HepG2 (cell line): Measurements from ENCODE around the gene HNRNPL. TPM values are rescaled to one million over a fixed set of nuclear protein-coding genes. Genes with fewer than 3 reads are reported as not detected.

Source experiments
- ATAC-seq: fragments of 200-7000 bp; cut with Tn5 transposase; 3 replicates; pipeline ENCODE4 v1.9.1; 2020; ENCODE audit warnings: mild to moderate bottlenecking, moderate library complexity
- BruUV-seq: library from RNA; stranded (reverse); fragments of 400-500 nt; replicated peaks from 2 replicates; lab custom pipeline; 2021; lab: Mats Ljungman, UMichigan
- CTCF ChIA-PET: fragments of 300-600 bp; formaldehyde crosslinking; extraction: SDS; loops from one replicate; lab custom pipeline; 2021; ENCODE audit warnings: low total read pairs, inconsistent platforms, low intra/inter-chr PET ratio; lab: Yijun Ruan, JAX
- POLR2A ChIA-PET: fragments of 350-600 bp; sonication (Branson Sonifier 250); formaldehyde crosslinking; loops from one replicate; lab custom pipeline; 2020; ENCODE audit warnings: antibody characterized with exemption, inconsistent platforms; lab: Yijun Ruan, JAX
- DNase-seq: peaks from one replicate; pipeline ENCODE4 v3.0.0-alpha.2; 2015; ENCODE audit warnings: low spot score
- FAIRE-seq: peaks from 3 replicates; lab custom pipeline; 2011; peaks lifted over from hg19 to GRCh38; lab: Jason Lieb, UNC
- H2AFZ ChIP-seq: one replicate; pipeline ENCODE4 v1.6.1; 2011; ENCODE audit warnings: low read length, inconsistent platforms
- H3K27ac ChIP-seq: fragments of 300-600 bp; 3 replicates; pipeline ENCODE4 v1.8.0; 2011; ENCODE audit warnings: mixed run types, mild to moderate bottlenecking, mixed read lengths, low read length, inconsistent platforms; ENCODE audit not compliant: insufficient read depth; ENCODE audit errors: extremely low read length
- H3K27me3 ChIP-seq, 2 experiments: fragments of 200-600 bp in 1 of 2; 2 replicates in 1 of 2; 3 replicates in 1 of 2; pipeline versions ENCODE4 v1.6.0 to v1.8.0; 2011; ENCODE audit warnings: low read length in 2 of 2, mild to moderate bottlenecking in 2 of 2, moderate library complexity in 2 of 2, inconsistent platforms in 1 of 2; ENCODE audit not compliant: insufficient read depth in 2 of 2, control insufficient read depth in 1 of 2
- H3K36me3 ChIP-seq, 2 experiments: fragments of 200-600 bp in 1 of 2; replicated peaks in 1 of 2; 2 replicates in 1 of 2; 3 replicates in 1 of 2; pipeline versions ENCODE4 v1.5.1 to v1.8.0; 2011; ENCODE audit warnings: low read length in 2 of 2, inconsistent platforms in 1 of 2; ENCODE audit not compliant: insufficient read depth in 2 of 2, control insufficient read depth in 1 of 2
- H3K4me1 ChIP-seq: 2 replicates; pipeline ENCODE4 v1.5.1; 2012; ENCODE audit warnings: low read length, inconsistent platforms; ENCODE audit not compliant: insufficient read depth
- H3K4me2 ChIP-seq: 2 replicates; pipeline ENCODE4 v1.6.0; 2011; ENCODE audit warnings: low read depth, low read length, inconsistent platforms
- H3K4me3 ChIP-seq, 3 experiments: fragments of 200-600 bp in 1 of 3; sonication (generic), shearing (Covaris generic) in 1 of 3; replicated peaks in 1 of 3; 2 replicates each; pipeline ENCODE4 v1.5.1; 2011 to 2016; ENCODE audit warnings: low read length in 3 of 3, inconsistent platforms in 2 of 3, low read depth in 2 of 3, mild to moderate bottlenecking in 2 of 3, control low read depth in 1 of 3, mixed read lengths in 1 of 3; ENCODE audit not compliant: insufficient read depth in 1 of 3
- H3K79me2 ChIP-seq: one replicate; pipeline ENCODE4 v1.6.1; 2011; ENCODE audit warnings: low read length, inconsistent platforms; ENCODE audit not compliant: insufficient read depth
- H3K9ac ChIP-seq: 2 replicates; pipeline ENCODE4 v1.6.0; 2011; ENCODE audit warnings: mild to moderate bottlenecking, low read depth, low read length, inconsistent platforms; ENCODE audit not compliant: insufficient read depth
- H3K9me3 ChIP-seq: 2 replicates; pipeline ENCODE4 v1.5.1; 2012; ENCODE audit warnings: mild to moderate bottlenecking, low read length
- H4K20me1 ChIP-seq: 2 replicates; pipeline ENCODE4 v1.6.0; 2011; ENCODE audit warnings: inconsistent platforms, mild to moderate bottlenecking, low read length, moderate library complexity; ENCODE audit not compliant: insufficient read depth
- CREBL2 ChIP-seq: sonication (generic); formaldehyde crosslinking; IDR thresholded peaks from 2 replicates; pipeline ENCODE4 v1.8.1; 2023; ENCODE audit warnings: missing genetic modification reagents, mild to moderate bottlenecking, borderline replicate concordance
- HNF4G ChIP-seq, 2 experiments: sonication (generic) in 1 of 2; formaldehyde crosslinking in 1 of 2; IDR thresholded peaks; 2 replicates each; pipeline versions ENCODE4 v1.4.0 to v1.6.1; 2011 to 2020; ENCODE audit warnings: borderline replicate concordance in 2 of 2, low read depth in 2 of 2, mild to moderate bottlenecking in 2 of 2, low read length in 1 of 2, missing genetic modification reagents in 1 of 2, moderate library complexity in 1 of 2
- POLR2A ChIP-seq, 2 experiments: IDR thresholded peaks; 2 replicates each; pipeline ENCODE4 v1.6.1; 2011; ENCODE audit warnings: low read depth in 2 of 2, low read length in 2 of 2, mild to moderate bottlenecking in 1 of 2, moderate library complexity in 1 of 2; ENCODE audit not compliant: insufficient read depth in 1 of 2
- RBFOX2 ChIP-seq: fragments of 200-400 bp; formaldehyde crosslinking; IDR thresholded peaks from 2 replicates; pipeline ENCODE4 v1.6.1; 2017; ENCODE audit warnings: low read depth, mild to moderate bottlenecking, low read length
- RBM22 ChIP-seq: fragments of 200-400 bp; formaldehyde crosslinking; optimal IDR thresholded peaks from 2 replicates; pipeline ENCODE3; 2017; ENCODE audit warnings: mild to moderate bottlenecking, low read length, moderate library complexity
- SSRP1 ChIP-seq: IDR thresholded peaks from 2 replicates; pipeline ENCODE4 v1.6.1; 2016; ENCODE audit warnings: control low read depth
- TBL1XR1 ChIP-seq: fragments of 150-350 bp; IDR thresholded peaks from 2 replicates; pipeline ENCODE4 v1.6.1; 2014; ENCODE audit warnings: borderline replicate concordance, low read length; ENCODE audit not compliant: partially characterized antibody
- TSC22D2 ChIP-seq: sonication (generic); formaldehyde crosslinking; IDR thresholded peaks from 2 replicates; pipeline ENCODE4 v1.5.1; 2020; ENCODE audit warnings: missing genetic modification reagents, mild to moderate bottlenecking, borderline replicate concordance
- YY1 ChIP-seq: IDR thresholded peaks from 2 replicates; pipeline ENCODE4 v1.6.1; 2011; ENCODE audit warnings: low read length, low read depth, moderate library complexity, mild to moderate bottlenecking; ENCODE audit not compliant: insufficient read depth, insufficient replicate concordance
- ZBTB1 ChIP-seq: sonication (generic); formaldehyde crosslinking; IDR thresholded peaks from 2 replicates; pipeline ENCODE4 v1.4.0; 2020; ENCODE audit warnings: missing genetic modification reagents, borderline replicate concordance
- ZBTB38 ChIP-seq: sonication (generic); formaldehyde crosslinking; IDR thresholded peaks from 2 replicates; pipeline ENCODE4 v1.5.1; 2020; ENCODE audit warnings: mild to moderate bottlenecking, missing genetic modification reagents
- ZNF687 ChIP-seq: sonication (generic); formaldehyde crosslinking; IDR thresholded peaks from 2 replicates; pipeline ENCODE4 v1.5.1; 2020; ENCODE audit warnings: mild to moderate bottlenecking, missing genetic modification reagents, moderate library complexity
- WGBS: methylation state at CpG from one replicate; pipeline ENCODE4 v1.1.6; 2017; ENCODE audit warnings: low lambda C conversion rate; 5-methylcytosine and 5-hydroxymethylcytosine counted together
- in situ Hi-C: cut with HindIII; loops from 2 replicates; pipeline ENCODE4 v1.10.0; 2017; ENCODE audit warnings: low pct_unique_long_range_greater_than_20kb; ENCODE audit not compliant: extremely low pct_ligation_motif_present
- intact Hi-C: fragments of 100-400 bp; cut with micrococcal nuclease; formaldehyde crosslinking; loops from one replicate; pipeline ENCODE4 v1.10.0; 2022; ENCODE audit not compliant: unreplicated experiment
- polyA plus RNA-seq, 8 experiments: library from polyadenylated mRNA; depleted of rRNA in 3 of 8; stranded (reverse) in 7 of 8; unstranded in 1 of 8; fragments of >200 nt; fragmentation: Illumina TruSeq in 4 of 8; extraction: Trizol in 4 of 8; gene quantifications; 2 replicates each; pipeline versions ENCODE4 v1.2.1 to v1.2.3, GENCODE V29; 2011 to 2016; ENCODE audit warnings: low read depth in 4 of 8, missing spikeins in 1 of 8, mixed read lengths in 1 of 8; ENCODE audit not compliant: insufficient read depth in 1 of 8
- total RNA-seq, 5 experiments: library from RNA; depleted of rRNA; stranded (reverse); fragments of >200 nt; fragmentation: Illumina TruSeq; extraction: Trizol; gene quantifications; 2 replicates each; pipeline ENCODE4 v1.2.3, GENCODE V29; 2016; ENCODE audit warnings: low read depth in 1 of 5
- TF ChIP-seq, protein P1 (sequence below): sonication (generic); formaldehyde crosslinking; IDR thresholded peaks from 2 replicates; pipeline ENCODE4 v1.4.0; 2020; ENCODE audit warnings: missing genetic modification reagents, mild to moderate bottlenecking, borderline replicate concordance
- TF ChIP-seq, protein P2 (sequence below): sonication (generic); formaldehyde crosslinking; IDR thresholded peaks from 2 replicates; pipeline ENCODE4 v1.5.0; 2020; ENCODE audit warnings: missing genetic modification reagents, mild to moderate bottlenecking, borderline replicate concordance

The HNRNPL gene
- total and polyA plus RNA-seq, 2 of the 13 experiments (the other 11 are each of a cell fraction or from before 2014, with no cell fraction given) = 156 to 278 TPM

GRCh38 chr19:38842439-38843174 lies 7.2 kb downstream of the HNRNPL start:
- Histone ChIP-seq H3K27me3 (no peaks in the 10 kb centered on the region), H3K27ac (no peak overlapping the region), H4K20me1 (peaks cover 56% of the 10 kb centered on the region), H3K9ac (no peak overlapping the region), H3K79me2 (peaks cover 52% of the 10 kb centered on the region), H3K4me2 (no peak overlapping the region), H3K9me3 (no peaks in the 10 kb centered on the region), H3K4me3 (no peak overlapping the region), H3K36me3 (peaks cover 56 to 99% of the 10 kb centered on the region in 2 experiments), H3K4me1 (peaks cover 98% of the 10 kb centered on the region), H2AFZ (no peak overlapping the region)
- ChIA-PET POLR2A (interaction anchor here (1.4 to 1.7 kb wide), 2 partner anchors 9 to 11 kb away, joined by 4 to 16 read pairs; partner anchors contain the start of gene ECH1), CTCF (no interaction called here)
- FAIRE-seq = no peak
- ATAC-seq = peak; percentile 1; the same call in 1 of the 3 replicates
- WGBS = 90% methylated on average over 8 of the region's 17 CpGs
- DNase-seq = no peak
- no TSS peak for BruUV-seq
- in situ Hi-C loops (no loop called here), intact Hi-C loops (no loop called here)
- TF ChIP-seq RBFOX2 (peak; percentile 39; the same call in 1 of the 2 replicates), YY1 (no peak), ZBTB38 (CRISPR knock-in tag) (0 out of 2 replicates have a peak, but pooled peaks have one; percentile 12), TSC22D2 (no peak), CREBL2 (CRISPR knock-in tag) (no peak), SSRP1 (CRISPR knock-in tag) (no peak), POLR2A (IDR thresholded peaks at IDR 0.05; ENCODE audit: insufficient read depth in 1 of 2, low read depth in 2 of 2, low read length in 2 of 2) (peak; percentile 12 to 38; a peak in 2 of 4 replicates), ZNF687 (CRISPR knock-in tag) (0 out of 2 replicates have a peak, but pooled peaks have one; percentile 19), TBL1XR1 (no peak), RBM22 (peak; percentile 88), ZBTB1 (no peak), HNF4G (IDR thresholded peaks at IDR 0.05; ENCODE audit: borderline replicate concordance, low read depth, low read length) (no peak), HNF4G (CRISPR knock-in tag; IDR thresholded peaks at IDR 0.05; ENCODE audit: borderline replicate concordance, low read depth) (no peak)
- TF ChIP-seq, protein P1, sequence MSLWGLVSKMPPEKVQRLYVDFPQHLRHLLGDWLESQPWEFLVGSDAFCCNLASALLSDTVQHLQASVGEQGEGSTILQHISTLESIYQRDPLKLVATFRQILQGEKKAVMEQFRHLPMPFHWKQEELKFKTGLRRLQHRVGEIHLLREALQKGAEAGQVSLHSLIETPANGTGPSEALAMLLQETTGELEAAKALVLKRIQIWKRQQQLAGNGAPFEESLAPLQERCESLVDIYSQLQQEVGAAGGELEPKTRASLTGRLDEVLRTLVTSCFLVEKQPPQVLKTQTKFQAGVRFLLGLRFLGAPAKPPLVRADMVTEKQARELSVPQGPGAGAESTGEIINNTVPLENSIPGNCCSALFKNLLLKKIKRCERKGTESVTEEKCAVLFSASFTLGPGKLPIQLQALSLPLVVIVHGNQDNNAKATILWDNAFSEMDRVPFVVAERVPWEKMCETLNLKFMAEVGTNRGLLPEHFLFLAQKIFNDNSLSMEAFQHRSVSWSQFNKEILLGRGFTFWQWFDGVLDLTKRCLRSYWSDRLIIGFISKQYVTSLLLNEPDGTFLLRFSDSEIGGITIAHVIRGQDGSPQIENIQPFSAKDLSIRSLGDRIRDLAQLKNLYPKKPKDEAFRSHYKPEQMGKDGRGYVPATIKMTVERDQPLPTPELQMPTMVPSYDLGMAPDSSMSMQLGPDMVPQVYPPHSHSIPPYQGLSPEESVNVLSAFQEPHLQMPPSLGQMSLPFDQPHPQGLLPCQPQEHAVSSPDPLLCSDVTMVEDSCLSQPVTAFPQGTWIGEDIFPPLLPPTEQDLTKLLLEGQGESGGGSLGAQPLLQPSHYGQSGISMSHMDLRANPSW = no peak
- TF ChIP-seq, protein P2, sequence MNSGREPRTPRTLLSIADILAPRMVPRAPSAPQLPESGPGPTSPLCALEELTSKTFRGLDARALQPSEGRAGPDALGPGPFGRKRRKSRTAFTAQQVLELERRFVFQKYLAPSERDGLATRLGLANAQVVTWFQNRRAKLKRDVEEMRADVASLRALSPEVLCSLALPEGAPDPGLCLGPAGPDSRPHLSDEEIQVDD = no peak
